Left renal pelvis (tissue), 4 donors: ENCODE measurements around the gene TOGARAM2. TPM values are rescaled to one million over a fixed set of nuclear protein-coding genes. Genes with fewer than 3 reads are reported as not detected.

ENCODE experiments used
- DNase-seq, 4 donors: peaks; one replicate each; pipeline ENCODE4 v3.0.0-alpha.2; 2013; ENCODE audit warnings: low read depth in 4 of 4, low spot score in 3 of 4
- polyA plus RNA-seq, 4 donors: library from polyadenylated mRNA; unstranded; fragments of 120-200 nt; gene quantifications; one replicate each; pipeline ENCODE4 v1.2.1, GENCODE V29; 2013; ENCODE audit not compliant: insufficient read length in 4 of 4

Gene TOGARAM2
- polyA plus RNA-seq, 4 donors = 0.15 to 1.6 (median 0.85) TPM

DNA sequence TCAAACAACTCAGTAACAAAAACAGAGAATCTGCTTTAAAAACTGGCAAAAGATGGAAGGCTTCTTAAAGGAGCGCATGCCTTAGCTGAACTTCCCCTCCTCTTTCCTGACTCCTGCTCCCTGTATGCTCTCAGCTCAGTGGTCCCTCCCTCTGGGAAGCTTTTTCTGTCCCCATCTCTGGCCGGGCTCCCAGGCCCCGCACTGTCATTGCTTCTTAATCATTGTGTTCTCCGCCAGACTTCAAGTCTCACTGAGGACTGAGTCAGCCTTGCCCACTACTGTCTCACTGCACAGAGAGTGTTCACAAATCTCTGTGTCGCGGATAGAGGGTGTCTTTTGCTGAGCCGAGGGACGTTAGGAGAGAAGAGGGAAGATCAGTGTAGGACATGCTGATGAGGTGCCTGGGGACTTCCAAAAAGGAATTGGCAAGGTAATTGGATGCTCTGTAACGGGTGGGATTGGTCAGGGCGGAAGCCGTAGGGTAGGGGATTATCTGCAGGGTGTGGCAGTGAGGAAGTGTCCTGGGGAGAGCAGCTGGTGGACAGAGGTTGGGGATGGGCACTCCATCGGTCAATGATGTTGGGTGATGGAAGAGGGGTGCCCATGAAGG, 16.2 kb downstream of the TOGARAM2 start:
- no peak for DNase-seq

DNA sequence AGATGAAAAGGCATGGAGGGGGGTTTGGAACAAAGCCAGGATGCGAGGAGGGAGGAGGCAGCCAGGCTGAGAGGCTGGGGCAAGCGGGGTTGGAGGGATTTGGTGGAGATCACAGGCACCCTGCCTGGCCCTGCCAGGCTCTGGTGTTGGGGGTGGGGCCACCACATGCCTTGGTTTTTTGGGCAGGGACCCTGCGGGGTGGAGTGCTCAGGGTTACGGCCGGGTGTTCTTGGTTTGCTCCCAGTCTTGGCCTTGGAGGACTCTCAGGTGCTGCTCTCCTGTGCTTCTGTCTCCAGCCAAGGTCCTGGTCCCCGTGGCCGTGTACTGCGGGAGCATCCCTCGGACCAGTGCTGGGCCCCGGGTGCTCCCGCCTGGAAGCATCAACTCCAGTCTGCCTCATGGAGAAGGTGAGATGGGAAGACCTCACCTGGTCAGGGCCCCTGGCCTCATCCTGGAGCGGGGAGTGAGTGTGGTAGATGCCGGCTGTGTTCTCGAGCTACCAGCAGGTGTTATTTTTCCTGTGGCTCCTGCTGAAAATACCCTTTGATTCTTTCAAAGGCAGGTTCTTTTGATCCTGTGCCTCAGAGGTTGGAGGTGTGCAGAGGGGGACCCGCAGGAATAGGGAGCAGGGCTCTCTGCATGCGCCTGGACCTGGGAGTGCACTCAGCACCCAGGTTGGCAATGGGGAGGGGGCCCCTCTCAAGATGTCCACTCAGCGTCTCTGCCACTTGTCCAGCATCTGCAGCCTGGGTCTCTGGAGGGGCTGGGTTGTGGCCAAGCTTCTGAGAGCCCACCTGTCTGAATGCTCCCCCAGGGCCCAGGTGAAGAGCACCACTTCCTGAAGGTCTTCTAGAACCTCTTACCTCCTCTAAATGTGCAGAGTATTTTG, 17.0 kb downstream of the TOGARAM2 start:
- no peak for DNase-seq

DNA sequence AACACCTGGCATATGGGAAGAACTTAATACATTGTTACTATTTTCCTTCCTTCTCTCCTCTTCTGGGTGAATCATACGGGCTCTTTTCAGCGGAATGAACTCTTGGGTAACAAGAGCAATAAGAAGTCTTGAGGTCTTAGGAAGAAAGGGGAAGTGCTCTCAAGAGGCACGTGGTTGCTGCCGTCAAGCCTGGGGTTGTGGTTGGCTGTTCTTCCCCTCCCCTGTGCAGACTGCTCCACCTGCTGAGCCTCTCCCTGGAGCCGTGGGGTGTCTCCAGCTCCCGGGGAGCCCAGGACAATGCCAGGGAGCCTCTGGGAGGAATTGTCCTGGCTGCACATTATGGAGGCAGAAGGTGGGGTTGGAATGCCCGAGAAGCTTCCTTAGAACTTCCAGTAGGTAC, 19.4 kb downstream of the TOGARAM2 start:
- DNase-seq = no peak

DNA sequence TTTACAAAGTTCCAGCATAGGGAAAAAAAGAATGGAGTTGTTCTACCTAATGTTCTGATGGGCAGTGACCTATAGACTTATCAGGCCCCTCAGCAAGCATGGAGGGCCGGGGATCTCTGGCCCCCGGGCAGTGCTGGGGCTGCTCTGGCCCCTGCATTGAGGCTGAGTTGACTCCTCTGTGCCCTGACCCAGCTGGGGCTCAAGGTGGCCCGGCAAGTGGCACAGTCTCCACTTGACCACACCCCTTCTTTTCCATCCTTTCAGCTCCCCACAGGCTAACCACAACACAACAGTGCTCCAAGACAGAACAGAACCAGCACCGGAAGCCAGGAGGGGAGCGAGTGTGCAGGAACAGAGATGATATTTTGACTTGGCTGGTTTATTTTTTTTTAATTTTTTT, 19.9 kb downstream of the TOGARAM2 start:
- no peak for DNase-seq

DNA sequence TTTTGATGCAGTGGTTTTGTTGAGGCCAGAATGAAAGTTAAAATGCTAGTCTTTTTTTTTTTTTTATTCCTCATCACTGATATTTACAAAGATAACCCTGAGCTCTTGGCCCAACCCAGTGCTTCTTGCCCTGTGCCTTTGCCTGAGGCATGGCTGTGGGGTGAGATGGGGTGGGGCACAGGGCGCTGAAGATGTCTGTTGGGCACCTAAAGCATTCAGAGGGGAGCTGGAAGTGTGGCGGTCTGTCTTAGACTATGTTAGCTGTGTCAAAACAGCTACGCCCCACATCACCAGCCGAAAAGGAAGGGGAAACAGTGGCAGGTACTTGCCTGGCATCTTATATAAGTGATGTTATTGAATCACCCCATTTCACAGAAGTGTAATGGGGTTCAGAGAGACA, 20.7 kb downstream of the TOGARAM2 start:
- no peak for DNase-seq

DNA sequence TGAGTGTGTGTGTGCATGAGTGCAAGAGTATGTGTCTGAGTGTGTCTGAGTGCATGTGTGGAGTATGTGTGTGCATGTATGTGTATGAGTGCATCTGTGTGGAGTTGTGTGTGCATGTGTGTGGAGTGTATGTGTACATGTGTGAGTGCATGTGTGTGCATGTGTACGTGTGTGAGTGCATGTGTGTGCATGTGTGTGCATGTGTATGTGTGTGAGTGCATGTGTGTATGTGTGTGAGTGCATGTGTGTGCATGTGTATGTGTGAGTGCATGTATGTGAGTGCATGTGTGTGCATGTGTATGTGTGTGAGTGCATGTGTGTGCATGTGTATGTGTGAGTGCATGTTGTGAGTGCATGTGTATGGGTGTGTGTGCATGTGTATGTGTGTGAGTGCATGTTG, 23.7 kb downstream of the TOGARAM2 start:
- no peak for DNase-seq

DNA sequence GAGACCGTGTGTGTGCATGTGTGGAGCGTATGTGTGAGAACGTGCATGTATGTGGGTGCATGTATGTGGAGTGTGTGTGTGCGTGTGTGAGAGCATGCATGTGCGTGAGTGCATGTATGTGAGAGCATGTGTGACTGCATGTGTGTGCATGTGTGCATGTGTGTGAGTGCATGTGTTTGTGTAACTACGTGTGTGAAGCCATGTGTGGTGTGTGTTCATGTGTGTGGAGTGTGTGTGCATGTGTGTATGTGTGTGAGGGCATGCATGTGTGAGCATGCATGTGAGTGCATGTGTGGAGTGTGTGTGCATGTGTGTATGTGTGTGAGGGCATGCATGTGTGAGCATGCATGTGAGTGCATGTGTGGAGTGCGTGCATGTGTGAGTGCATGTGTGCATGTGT, 24.2 kb downstream of the TOGARAM2 start:
- DNase-seq = no peak

DNA sequence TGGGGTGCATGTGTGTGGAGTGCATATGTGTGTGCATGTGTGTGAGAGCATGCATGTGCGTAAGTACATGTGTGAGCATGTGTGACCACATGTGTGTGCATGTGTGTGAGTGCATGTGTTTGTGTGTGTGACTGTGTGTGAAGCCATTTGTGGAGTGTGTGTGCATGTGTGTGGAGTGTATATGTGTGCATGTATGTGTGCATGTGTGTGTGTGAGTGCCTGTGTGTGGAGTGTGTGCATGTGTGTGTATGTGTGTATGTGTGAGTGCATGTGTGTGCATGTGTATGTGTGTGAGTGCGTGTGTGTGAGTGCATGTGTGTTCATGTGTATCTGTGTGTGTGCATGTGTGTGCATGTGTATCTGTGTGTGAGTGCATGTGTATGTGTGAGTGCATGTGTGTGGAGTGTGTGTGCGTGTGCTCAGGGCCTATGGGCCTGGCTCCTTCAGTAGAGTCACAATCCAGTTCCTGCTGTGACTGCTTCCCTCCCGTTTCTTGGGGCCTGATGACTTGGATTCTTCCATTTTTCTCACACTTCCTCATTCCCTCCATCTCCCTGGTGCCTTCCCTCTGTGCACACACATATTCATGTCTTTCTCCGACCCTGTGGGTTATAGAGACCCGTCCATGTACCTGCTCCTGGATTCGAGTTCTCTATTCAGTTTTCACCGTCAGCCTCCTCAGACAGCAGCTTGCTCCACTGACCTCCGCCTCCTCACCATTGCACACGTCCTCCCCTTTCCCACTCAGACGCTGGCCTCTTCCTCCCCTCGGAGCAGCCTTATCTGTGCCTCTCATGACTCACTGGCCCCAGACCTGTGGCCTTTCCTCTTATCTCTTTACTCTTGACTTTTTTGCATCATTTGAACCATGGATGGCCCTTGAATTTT, 25.2 kb downstream of the TOGARAM2 start:
- no peak for DNase-seq

DNA sequence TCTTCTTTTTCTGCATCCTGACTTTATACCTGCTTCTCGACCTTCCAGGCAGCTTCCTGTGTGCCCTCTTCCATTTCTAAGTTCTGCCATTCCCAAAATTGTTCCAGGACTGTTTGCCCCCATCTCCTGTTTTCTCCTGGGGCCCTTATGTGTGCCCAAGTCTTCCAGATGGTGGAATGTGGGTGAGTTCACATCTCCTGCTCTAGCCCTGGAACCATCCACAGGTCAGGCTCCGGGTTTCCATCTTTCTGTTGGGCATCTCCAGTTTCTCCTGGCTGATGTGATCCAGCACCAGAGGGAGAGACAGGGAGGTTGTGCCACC, 25.8 kb downstream of the TOGARAM2 start:
- DNase-seq = no peak

DNA sequence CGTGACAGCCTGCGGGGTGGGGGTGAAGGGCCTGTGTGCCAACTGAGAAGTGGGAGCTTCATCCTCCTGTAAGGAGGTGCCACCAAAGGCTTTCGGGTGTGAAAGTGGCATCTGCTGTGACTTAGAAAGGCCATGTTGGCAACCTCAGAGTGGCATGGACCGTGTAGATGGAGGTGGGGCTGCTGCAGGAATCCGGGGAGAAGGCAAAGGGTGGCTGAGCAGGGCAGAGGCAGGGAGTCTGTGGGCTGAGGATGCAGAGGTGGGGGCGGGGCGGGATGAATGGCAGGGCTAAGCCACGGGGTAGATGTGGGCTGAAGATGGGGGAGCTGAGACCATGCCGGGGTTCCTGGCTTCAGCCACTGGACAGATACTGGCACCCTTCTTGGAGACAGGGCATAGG, 28.2 kb downstream of the TOGARAM2 start:
- DNase-seq = no peak

DNA sequence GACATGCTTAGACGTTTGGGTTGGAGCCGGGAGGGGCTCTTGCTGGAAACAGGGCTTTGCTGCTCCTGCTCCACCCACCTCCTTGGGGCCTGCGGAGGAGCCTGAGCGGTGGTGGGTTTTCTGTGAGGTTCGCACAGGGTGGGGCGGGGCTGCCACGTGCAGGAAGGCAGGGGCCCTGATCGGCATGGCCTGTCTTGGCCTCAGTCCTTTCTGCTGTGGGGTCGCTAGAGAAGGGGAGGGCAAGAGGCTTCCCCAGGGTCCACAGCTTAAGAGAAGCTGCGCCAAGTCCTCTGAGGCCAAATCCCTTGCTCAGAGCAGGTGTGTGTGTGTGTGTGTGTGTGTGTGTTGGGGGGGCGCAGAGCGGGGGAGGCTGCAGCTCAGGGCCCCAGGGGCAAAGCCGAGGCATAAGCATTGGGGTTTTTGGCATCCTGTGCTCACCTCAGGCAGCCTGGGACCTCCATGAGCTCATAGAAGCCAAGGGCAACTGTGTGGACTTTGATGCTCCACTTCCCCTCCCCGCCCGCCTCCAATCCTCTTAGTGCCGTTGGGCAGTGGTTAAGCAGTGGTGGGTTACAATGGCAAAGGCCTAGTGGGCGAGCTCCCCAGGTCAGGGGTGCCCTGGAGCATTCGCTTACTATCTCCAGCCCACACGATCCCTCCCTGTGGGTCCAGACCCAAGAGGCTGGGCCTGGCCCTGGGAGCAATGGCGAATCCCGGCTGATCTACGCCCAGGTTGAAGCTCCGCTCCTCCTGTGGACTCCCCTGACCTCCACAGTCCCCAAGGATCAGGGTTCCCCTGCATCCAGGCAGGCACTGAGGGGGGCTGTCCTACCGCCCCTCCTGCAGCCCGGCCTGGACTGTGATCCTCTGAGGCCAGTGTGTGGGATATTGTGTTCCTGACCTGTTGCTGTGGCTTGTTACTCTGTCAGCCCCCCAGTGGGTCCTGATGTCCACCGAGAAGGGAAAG, 28.9 kb downstream of the TOGARAM2 start:
- DNase-seq = no peak

DNA sequence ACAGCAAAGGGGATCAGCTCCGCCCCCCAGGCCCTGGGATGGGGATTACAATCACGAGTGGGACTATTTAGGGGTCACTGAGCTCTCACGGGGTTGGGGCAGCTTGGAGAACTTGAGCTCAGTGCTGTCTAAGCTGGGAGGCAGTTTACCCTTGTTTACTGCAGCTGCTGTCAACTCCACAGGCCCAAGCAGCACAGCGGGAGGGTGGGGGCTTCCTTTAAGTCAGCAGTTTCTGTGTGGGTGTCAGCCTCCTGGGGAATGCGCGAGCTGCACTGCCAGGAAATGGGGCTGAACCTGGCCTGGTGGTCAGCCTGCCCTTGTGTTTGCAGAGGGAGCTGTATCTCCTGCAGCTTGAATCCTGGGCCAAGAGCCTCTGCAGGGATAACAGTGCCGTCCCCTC, 29.8 kb downstream of the TOGARAM2 start:
- no peak for DNase-seq

DNA sequence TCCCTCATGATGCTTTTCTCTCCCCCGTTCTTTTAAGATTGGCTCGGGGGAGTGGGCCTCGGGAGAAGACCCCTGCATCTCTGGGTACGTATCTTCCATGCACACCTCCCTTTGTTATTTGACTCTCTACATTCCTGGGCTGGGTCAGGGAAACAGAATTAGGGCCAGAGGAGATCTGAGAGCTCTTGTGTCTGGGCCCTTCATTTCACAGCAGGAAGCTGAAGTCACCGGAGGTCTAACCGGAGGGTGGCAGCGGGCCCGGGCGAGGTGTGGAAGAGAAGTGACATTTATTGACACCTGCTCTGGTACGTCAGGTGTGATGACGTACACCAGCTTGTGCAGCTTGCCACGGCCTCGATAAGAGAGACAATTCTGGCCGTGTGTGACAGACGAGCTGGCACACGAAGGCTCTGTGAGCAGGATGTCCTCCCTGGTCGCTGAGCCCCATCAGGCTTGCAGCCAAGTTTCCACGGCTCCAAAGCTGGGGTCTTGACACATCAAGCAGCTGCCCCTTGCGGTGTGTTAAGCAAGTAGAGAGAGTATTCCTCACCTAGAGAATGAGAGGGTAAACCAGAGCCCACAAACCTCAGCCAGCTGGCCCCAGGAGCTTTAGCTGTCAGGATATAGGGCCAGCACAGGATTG, 30.4 kb downstream of the TOGARAM2 start:
- DNase-seq = no peak

DNA sequence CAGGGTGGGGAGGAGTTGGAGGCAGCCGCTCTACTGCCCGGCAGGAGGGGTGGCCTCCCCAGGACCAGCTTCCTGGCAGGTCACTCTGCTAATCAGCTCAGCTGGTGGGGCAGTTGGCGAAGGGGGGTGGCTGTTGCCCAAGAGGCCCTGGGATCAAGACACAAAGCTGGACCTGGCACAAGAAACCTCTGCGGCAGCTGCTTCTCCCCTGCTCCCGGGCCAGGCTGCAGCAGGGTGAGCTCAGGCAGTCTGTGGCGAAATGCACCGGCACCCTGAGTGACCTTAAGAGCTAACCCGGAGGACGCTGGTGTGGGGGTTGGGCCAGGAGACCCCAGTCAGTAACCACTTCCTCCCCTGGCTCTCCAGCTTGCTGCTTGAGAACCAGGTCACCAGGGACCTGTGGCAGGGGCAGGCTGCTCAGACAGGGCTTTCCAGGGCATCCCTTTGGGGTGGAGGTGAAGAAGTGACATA, 31.1 kb downstream of the TOGARAM2 start:
- no peak for DNase-seq

DNA sequence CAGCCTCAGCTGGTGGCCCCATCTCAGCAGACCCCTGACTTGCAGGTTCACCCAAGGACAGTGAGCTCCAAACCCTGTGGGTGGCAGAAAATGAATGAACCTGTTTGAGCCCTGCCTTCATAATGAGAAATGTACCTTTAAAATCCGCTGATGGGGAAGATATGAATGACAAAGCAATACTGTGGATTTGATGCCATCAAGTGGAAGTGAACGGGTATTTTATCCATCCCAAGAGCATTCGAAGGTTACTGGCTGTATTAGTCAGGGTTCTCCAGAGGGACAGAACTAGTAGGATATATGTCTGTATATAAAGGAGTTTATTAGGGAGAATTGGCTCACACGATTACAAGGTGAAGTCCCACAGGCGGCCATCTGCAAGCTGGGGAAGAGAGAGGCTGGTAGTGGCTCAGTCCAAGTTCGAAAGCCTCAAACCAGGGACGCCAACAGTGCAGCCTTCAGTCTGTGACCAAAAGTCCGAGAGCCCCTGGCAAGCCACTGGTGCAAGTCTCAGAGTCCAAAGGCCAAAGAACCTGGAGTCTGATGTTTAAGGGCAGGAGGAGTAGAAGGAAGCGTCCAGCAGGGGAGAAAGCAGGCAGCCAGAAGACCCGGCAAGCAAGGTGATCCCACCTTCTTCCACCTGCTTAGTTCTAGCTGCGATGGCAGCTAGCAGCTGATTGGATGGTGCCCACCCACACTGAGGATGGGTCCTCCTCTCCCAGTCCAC, 32.1 kb downstream of the TOGARAM2 start:
- no peak for DNase-seq

DNA sequence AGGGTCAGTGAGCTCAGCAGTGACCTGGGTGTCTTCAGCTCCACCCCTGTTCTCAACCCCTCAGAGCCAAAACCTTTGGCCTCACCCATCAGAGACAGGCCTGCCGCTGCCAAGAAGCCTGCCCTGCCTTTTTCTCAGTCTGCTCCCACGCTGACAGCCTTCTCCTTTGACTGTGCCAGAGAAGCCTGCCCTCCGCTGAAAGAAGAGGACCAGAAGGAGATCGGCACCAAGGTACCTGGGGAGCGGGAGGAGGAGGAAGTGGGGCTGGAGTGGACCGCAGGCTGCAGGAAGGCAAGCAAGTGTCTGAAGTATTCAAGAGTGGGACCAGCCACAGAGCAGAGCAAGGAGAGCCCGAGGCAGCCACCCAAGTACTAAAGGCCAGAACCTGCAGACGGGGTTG, 33.2 kb downstream of the TOGARAM2 start:
- no peak for DNase-seq

DNA sequence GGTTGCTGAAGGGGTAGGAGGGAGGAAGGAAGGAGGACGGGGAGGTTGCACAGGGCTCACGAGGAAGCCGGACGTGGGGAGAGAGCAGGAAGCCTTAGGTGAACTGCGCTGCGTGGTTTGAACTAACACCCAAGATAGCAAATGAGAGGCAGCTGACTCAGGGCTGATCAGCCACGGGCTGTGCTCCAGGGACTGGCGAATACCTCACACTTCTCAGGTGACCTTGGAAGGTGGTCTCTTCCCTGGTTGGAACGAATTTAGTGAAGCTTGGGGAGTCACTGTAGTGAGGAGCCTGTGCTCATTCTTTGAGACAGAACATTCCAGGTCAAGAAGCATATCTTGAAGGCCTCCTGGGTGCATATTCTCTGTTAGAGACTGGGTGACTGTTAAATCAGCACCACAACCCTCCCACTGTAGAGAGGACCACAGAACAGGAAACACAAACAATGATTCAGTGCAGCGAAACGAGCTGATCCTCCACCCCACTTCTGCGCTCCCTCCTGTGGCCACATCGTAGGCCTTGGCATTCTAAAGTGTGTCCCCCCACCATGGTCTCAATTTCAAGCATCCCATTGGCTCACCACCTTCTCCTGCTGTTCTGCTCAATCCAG, 33.8 kb downstream of the TOGARAM2 start:
- no peak for DNase-seq

DNA sequence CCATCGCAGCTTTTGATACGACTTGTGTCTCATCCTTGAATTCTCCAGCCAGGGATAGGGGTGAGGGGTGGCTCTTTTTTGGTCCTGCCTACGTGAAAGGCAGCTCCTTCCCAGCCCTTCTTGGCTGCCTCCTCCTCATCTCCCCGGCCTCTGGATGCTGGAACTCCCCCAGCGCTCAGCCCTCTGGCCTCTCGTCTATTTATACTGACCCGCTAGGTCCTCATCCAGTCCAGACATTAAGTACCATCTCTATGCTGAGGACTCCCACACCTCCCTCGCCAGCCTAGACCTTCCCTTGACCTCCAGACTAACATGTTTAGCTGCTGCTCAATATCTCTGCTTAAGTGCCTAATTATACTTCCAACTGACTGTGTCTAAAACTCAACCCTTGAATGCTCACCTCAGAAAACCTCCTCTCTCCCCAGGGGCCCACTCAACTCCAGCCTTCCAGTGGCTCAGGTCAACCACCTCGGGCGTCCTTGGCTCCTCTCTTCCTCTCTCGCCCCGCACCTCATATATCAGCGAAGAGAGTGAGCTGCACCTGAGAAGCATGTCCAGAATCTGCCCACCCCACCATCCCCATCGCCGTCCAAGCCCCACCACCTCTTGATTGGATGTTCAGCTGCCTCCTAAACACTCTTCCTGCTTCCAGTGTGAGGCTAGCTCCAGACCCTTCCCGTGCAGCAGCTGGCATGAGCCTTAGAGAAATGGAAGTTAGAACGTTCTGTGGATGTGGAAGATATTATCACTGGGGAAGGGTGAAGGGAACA, 34.8 kb downstream of the TOGARAM2 start:
- DNase-seq = no peak
